ENCODE data around the gene WDR70. TPM values are rescaled to one million over a fixed set of nuclear protein-coding genes. Genes with fewer than 3 reads are reported as not detected.
"Not testable (repeated sequence)": the region's sequence is repeated elsewhere in the genome, so short reads cannot be mapped to it uniquely, and the experiment has no call there.

The WDR70 gene
- total RNA-seq, 1 donor from 2014 or later = 34.5 TPM

DNA sequence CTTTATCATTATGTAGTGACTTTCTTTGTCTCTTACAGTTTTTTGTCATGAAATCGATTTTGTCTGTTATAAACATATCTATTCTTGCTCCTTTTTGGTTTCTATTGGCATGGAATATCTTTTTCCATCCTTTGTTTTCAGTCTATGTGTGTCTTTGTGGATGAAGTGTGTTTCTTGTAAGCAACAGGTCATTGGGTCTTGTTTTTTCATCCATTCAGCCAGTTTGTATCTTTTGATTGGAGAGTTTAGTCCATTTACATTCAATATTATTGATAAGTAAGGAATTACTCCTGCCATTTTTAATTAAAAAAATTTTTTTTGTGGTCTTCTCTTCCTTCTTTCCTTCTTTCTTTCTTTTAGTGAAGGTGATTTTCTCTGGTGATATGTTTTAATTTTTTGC, 266.6 kb downstream of the WDR70 start:
- no peak for DNase-seq

DNA sequence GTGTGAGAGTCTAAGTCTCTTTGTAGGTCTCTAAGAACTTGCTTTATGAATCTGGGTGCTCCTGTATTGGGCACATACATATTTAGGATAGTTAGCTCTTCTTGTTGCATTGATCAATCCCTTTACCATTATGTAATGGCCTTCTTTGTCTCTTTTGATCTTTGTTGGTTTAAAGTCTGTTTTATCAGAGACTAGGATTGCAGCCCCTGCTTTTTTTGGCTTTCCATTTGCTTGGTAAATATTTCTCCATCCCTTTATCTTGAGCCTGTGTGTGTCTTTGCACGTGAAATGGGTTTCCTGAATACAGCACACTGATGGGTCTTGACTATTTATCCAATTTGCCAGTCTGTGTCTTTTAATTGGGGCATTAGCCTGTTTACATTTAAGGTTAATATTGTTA, 275.4 kb downstream of the WDR70 start:
- not testable (repeated sequence) for DNase-seq

DNA sequence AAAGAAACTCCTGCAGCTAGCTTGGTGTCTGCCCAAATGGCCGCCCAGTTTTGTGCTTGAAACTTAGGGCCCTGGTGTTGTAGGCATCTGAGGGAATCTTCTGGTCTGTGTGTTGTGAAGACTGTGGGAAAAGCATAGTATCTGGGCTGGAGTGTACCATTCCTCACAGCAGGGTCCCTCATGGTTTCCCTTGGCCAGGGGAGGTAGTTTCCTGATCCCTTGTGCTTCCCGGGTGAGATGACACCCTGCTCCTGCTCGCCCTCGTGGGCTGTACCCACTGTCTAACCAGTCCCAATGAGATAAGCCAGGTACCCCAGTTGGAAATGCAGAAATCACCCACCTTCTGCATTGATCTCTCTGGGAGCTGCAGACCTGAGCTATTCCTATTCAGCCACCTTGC, 277.9 kb downstream of the WDR70 start:
- DNase-seq = no peak

DNA sequence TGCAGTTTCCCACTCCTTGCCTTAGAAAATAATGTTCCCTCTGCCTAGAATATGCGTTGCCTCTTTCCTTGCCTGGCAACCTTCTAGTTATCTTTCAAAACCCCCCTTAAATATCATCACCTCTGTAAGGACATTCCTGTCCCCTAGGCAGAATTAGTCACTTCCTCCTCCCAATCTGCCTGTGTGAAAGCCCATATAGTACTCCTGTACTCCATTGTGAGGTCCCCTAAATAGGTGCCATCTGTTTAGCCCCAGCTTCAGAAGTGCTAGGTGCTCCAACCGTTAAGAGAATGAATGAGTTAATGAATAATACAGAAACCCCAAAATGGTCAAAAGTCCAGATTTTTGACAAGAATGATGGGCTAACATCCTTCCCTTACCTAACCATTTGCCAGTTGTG, 279.3 kb downstream of the WDR70 start:
- peak; percentile 11 for DNase-seq

DNA sequence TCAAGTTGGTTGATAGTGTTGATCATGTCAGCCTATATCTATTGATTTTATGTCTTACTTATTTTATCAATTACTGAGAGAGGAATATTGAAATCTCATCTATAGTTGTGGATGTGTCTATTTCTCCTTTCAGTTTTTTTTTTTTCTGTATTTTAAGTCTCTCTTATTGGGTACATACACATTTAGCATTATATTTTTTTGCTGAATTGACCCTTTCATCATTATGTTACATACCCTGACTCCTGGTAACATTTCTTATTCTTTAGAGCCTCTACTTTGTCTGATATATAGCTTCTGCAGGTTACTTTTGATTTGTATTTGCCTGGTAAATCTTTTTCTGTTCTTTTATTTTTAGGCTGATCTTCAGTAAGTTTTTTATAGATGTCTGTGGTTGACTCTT, 281.2 kb downstream of the WDR70 start:
- DNase-seq = no peak

DNA sequence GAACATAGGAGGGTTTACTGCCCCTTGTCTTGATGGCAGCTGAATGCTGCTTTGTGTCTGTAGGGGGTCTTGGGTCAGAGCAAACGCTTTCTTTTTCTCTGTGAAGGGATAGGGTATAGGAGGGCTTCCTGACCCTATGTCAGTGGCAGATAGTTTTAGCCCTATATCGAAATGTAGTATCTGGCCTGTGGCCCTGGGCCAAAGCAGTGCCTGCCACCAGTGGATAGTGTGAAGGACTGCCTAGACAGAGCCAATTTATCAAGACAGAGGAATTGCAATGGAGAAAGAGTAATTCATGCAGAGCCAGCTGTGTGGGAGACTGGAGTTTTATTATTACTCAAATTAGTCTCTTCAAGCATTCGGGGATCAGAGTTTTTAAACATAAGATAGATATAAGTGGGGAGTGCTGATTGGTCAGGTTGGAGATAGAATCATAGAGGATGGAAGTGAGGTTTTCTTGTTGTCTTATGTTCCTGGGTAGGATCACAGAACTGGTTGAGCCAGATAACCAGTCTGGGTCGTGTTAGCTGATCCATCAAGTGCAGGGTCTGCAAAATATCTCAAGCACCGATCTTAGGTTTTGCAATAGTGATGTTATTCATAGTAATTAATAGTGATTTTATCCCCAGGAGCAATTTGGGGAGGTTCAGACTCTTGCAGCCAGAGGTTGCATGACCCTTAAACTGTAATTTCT, 282.3 kb downstream of the WDR70 start:
- DNase-seq = no peak

DNA sequence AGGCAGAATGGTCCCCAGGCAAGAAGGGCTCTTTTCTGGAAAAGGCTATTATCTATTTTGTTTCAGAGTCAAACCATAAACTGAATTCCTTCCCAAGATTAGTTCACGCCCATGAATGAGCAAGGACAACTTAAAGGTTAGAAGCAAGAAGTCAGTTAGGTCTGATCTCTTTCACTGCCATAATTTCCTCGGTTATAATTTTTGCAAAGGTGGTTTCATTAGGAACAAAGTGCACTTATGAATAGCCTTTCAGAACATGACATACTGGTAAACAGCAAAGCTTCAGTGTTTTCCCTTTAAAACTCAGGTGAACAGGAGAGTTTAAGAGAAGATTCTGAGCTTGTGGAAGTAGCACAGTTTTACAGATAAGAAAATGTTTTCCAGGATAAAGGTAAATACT, 282.8 kb downstream of the WDR70 start:
- DNase-seq = no peak

DNA sequence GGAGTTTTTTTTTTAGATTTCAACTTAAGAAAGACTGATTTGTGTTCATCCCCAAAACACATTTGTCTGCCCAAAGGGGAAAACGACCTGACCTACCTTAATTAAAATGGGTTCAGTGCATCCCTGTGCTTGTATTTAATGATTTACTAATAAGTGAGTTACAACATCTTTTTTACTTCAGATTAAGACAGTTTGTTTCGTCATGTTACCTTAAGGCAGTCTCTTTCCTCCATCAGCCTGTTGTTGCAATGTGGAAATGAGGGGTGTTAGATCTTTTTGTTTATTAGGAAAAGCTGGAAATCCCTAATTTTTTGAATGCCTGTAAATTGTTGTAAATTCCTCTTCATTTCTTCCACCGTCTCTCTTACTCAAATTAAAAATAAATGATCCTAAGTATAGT, 283.2 kb downstream of the WDR70 start:
- DNase-seq = no peak

DNA sequence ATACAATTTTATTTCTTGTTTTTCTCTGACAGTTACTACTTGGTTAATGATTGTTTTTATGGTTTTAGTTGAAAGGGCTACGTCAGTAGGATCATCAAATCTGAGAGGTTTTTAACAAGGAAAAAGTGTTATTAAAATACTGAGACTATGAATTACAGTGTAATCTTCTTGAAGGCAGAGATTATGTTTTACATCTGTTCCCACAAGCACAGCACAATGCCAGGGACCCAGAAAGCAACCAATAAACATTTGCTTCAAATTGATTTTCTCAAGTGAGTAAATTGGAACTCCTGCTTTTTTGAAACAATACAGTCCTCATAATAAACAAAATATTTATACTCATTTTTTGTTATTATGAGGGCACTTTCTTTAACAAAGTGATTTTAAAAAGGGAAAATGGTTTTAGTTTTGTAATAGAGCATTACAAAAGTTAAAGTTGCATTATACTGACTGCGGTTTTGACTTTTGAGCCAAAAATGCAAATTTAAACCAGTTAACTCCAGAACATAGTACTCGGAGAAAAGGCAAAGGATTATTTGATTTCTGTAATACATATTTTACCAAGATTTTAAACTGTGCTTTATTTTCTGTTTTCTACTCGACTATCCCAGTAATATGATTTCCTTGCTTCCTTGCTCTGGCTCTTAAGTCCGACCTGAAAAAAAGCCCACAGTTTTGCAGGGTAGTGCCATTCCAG, 283.8 kb downstream of the WDR70 start:
- DNase-seq = no peak

DNA sequence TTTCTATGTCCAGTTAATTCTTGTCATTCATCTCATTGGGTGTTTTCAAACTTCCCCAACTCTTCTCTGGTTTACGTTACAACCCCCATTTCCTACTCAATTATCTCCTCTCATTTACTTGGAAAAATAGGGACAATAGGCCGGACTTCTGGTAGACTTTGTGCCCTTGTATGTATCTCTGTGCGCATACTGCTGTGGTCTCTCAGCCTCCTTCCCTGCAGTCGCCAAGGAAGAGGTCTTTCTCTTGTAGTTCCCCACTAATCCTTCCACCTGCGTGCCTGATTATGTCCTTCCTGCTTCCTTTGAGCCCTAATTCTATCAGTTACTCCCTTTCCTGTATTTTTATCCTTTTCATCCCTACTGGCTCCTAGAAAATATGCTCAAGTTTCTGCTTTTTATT, 284.4 kb downstream of the WDR70 start:
- DNase-seq = no peak

DNA sequence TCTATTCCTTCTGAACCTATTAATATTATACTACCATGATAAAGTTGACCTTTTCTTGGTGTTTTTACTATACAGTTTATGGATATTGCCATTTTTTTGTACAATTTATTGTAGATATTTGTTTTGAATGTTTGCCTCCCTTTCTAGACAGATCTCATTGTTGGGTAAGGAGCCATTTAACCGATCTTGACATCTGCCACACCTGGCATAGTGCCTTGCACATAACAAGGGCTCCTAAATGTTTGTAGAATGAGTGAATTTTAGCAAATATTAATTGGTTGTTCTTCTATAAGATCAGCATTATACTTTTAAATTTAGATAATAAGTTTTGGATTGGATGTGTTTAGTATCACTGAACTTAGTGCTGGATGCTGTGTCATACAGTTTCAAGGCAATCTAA, 285.4 kb downstream of the WDR70 start:
- no peak for DNase-seq

DNA sequence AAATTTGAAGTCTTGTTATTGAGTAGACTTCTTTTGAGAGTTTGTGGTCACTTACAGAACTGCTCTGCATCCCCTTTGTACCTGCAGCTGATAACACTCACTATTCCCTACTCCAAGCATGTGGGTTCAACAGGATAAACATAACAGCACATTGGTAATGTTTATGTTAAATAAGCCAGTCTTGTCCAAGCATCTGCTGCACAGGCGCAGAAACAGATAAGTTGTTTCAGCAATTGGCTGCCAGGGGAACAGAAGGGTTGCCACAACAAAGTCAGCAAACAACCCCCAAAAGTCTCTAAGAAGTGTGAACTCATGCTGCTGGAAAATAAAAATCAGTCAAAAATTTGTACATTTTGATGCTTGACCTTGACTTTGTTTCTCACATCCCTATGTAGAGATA, 286.2 kb downstream of the WDR70 start:
- DNase-seq = peak; percentile 67

DNA sequence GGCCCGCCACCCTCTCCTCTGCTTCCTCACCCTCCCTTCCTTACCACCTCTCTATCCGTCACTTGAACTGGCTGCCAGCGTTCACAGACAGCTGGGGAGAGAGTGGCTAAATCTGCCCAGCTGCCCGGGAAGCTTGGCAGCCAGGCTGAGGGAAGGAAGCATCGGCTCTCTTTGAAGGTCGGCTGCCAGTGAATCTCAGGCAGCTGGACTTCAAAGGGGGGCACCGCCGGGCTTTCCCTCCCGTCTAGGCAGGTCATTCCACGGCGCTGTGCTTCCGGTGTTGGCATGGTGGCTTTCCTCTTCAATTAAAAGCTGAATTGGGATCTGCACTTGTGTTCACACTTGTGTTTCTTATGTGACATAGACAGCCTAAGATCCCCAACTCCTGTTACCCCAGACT, 286.8 kb downstream of the WDR70 start:
- peak; percentile 87 for DNase-seq

DNA sequence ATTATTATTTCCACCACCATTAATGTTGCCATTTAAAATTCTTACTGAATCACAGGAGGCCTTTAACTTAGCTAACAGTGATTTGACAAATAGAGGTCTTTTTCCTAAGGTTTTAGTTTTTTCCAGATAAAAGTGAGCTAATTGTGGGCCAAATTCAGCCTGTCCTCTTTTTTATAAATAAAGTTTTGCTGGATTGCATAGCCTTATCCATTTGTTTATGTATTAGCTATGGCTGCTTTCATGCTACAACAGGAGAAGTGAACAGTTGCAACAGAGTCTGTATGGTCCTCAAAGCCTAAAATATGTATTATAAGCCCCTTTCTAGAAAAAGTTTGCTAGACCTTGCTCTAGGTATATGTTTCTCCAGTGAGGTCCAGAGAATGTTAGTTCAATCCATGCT, 288.3 kb downstream of the WDR70 start:
- no peak for DNase-seq

DNA sequence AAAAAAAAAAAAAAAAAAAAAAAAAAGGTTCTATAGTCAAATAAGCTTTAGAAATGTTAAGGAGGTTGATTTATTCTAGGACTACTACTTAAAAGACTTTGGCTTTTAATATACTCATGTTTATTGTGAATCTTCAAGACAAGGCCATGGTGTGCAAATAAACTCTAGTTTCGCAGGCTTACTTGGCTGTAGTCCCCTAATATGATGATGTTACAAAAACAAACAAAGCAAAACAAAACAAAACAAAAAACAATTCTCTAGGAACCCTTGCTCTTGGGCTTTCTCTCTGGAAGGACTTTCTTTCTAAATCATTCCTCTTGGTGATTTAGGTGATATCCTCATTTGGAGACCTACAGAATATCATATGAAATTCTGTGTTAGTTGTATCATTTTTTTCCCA, 288.7 kb downstream of the WDR70 start:
- DNase-seq = no peak

DNA sequence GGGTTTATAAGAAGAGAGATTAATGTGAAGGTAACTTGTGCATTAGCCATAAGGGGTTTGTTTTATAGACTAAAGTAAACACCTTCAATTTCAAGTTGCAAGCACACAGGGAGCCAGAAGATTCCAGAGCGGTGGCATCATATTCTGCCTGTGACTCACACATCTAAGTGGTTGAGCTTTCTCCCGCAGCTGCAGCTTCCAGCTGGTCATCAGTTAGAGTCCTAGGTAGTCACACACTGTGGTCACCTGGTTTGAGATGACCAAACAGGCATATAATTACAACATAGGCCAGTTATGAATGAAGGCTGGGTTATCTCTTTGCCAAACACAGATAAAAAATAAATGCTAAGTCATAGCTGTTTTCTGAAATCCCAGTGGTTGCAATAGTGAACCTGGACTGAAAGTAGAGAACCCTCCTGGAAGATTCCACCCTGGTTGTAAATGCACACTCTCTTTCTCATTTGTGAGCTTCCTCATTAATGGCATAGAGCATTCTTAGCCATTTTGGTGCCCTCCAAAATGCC, 289.5 kb downstream of the WDR70 start:
- DNase-seq = peak; percentile 96

DNA sequence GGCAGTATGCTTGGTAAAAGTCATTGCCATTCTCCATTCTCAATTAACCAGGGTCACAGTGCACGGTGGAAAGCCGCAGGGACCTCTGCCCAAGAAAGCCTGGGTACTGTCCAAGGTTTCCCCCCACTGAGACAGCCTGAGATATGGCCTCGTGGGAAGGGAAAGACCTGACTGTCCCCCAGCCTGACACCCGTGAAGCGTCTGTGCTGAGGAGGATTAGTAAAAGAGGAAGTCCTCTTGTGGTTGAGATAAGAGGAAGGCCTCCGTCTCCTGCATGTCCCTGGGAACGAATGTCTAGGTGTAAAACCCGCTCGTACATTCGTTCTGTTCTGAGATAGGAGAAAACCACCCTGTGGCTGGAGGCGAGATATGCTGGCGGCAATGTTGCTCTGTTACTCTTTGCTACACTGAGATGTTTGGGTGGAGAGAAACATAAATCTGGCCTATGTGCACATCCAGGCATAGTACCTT, 293.0 kb downstream of the WDR70 start:
- DNase-seq = not testable (repeated sequence)

DNA sequence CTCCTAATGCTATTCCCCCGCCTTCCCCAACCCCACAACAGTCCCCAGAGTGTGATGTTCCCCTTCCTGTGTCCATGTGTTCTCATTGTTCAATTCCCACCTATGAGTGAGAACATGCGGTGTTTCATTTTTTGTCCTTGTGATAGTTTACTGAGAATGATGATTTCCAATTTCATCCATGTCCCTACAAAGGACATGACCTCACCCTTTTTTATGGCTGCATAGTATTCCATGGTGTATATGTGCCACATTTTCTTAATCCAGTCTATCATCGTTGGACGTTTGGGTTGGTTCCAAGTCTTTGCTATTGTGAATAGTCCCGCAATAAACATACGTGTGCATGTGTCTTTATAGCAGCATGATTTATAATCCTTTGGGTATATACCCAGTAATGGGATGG, 295.2 kb downstream of the WDR70 start:
- not testable (repeated sequence) for DNase-seq

DNA sequence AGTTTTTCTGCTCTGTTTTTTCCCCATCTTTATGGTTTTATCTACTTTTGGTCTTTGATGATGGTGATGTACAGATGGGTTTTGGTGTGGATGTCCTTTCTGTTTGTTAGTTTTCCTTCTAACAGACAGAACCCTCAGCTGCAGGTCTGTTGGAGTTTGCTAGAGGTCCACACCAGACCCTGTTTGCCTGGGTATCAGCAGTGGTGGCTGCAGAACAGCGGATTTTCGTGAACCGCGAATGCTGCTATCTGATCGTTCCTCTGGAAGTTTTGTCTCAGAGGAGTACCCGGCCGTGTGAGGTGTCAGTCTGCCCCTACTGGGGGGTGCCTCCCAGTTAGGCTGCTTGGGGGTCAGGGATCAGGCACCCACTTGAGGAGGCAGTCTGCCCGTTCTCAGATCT, 300.2 kb downstream of the WDR70 start:
- DNase-seq = not testable (repeated sequence)

DNA sequence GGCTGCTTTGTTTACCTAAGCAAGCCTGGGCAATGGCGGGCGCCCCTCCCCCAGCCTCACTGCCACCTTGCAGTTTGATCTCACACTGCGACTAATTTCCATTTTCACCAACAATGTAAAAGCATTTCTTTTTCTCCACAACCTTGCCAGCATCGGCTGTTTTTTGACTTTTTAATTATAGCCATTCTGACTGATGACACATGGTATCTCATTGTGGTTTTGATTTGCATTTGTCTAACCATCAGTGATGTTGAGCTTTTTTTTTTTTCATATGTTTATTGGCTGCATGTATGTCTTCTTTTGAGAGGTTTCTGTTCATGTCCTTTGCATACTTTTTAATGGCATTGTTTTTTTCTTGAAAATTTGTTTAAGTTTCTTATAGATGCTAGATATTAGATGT, 300.8 kb downstream of the WDR70 start:
- DNase-seq = not testable (repeated sequence)

DNA sequence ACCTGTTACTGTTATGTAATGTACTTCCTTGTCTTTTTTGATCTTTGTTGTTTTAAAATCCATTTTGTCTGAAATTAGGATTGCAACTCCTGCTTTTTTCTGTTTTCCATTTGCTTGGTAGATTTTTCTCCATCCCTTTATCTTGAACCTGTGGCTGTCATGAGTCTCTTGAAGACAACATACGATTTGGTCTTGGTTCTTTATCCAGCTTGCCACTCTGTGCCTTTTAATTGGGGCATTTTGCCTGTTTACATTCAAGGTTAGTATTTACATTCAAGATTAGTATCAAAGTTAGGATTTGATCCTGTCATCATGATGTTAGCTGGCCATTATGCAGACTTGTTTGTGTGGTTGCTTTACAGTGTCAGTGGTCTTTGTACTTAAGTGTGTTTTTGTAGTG, 304.0 kb downstream of the WDR70 start:
- DNase-seq = no peak

DNA sequence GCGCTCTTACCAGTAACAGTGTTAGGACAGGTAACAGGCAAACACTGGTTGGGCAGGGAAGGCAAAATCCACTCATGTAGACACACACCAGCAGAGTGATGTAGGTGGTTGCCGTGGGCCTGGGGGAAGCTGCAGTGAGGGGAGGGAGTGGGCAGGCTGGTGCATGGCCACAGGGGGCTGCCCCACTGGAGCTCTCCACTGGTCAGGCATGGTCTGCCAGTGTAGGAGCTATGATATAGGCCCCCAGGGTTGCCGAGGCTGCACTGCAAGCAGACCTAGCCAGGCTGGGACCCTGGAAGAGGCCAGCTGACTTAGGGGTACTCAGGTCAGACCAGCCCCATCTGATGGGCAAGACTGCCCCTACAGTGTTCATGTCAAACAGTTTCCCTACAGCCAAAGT, 306.1 kb downstream of the WDR70 start:
- DNase-seq = no peak

DNA sequence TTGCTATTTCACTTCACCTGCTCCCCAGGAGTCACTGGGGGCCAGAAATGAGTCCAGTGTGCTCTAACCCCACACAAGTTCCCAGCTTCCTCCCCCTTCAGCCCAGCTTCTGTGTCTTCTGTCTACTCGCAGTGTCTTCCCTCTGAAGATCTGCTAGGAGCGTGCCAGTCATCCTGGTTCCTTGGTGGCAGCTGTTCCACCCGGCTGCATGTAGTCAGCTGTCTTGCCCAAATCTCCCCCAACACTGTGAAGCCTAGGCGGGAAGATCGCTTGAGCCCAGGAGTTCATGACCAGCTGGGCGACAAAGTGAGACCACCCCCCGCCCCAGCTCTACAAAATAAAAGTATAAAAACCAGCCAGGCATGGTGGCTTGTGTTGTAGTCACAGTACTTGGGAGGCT, 306.7 kb downstream of the WDR70 start:
- DNase-seq = no peak

DNA sequence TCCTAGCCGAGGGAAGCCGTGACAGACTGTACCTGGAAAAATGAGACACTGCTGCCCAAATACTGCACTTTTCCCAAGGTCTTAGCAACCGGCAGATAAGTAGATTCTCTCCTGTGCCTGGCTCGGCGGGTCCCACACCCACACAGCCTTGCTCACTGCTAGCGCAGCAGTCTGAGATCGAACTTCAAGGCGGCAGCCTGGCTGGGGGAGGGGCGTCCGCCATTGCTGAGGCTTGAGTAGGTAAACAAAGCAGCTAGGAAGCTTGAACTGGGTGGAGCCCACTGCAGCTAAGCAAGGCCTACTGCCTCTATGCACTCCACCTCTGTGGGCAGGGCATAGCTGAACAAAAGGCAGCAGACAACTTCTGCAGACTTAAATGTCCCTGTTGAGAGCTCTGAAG, 309.8 kb downstream of the WDR70 start:
- not testable (repeated sequence) for DNase-seq
